Naive thymus-derived CD8-positive, alpha-beta T cell (primary cell): ENCODE data around the gene SEC14L2. TPM values are rescaled to one million over a fixed set of nuclear protein-coding genes. Genes with fewer than 3 reads are reported as not detected.
A peak's percentile ranks its signal among the peaks of the same experiment; 100 is the strongest.

ENCODE experiments used
- ATAC-seq, 2 donors: fragments of 150-1000 bp; cut with Tn5 transposase in 1 of 2; sonication (Bioruptor Pico), chemical (Tn5 transposase) in 1 of 2; 1 replicate in 1 of 2; 2 replicates in 1 of 2; pipeline ENCODE4 v1.10.0; 2021; ENCODE audit warnings: mild to moderate bottlenecking in 2 of 2, moderate library complexity in 2 of 2
- POLR2A ChIA-PET: fragments of 350-600 bp; sonication (Branson Sonifier 250); formaldehyde crosslinking; loops from one replicate; lab custom pipeline; 2021; ENCODE audit warnings: antibody characterized with exemption; lab: Charles Lee
- DNase-seq, 10 donors: peaks; one replicate each; pipeline versions ENCODE4 v3.0.0 to v3.0.0-alpha.2; 2020 to 2022
- H3K27ac Mint-ChIP-seq, 10 donors: one replicate each; pipeline ENCODE4 v1.8.0; 2020 to 2022; ENCODE audit warnings: mild to moderate bottlenecking in 10 of 10, mixed read lengths in 10 of 10, moderate library complexity in 4 of 10, inconsistent platforms in 1 of 10
- H3K27me3 Mint-ChIP-seq, 5 donors: one replicate each; pipeline ENCODE4 v1.8.0; 2021 to 2022; ENCODE audit warnings: mixed read lengths in 5 of 5
- H3K36me3 Mint-ChIP-seq, 3 donors: one replicate each; pipeline ENCODE4 v1.8.0; 2020 to 2022; ENCODE audit warnings: mixed read lengths in 3 of 3, mild to moderate bottlenecking in 2 of 3, inconsistent platforms in 1 of 3
- H3K4me1 Mint-ChIP-seq, 4 donors: one replicate each; pipeline ENCODE4 v1.8.0; 2021 to 2022; ENCODE audit warnings: mixed read lengths in 4 of 4
- H3K4me3 Mint-ChIP-seq, 10 donors: one replicate each; pipeline ENCODE4 v1.8.0; 2020 to 2022; ENCODE audit warnings: mild to moderate bottlenecking in 10 of 10, mixed read lengths in 10 of 10, moderate library complexity in 6 of 10, inconsistent platforms in 1 of 10
- H3K9me3 Mint-ChIP-seq, 9 donors: one replicate each; pipeline ENCODE4 v1.8.0; 2020 to 2022; ENCODE audit warnings: mixed read lengths in 9 of 9, mild to moderate bottlenecking in 3 of 9, inconsistent platforms in 1 of 9, moderate library complexity in 1 of 9
- polyA plus RNA-seq, 3 donors: library from polyadenylated mRNA; unstranded; fragments of 300-500 nt; fragmentation: Illumina TruSeq; gene quantifications; one replicate each; pipeline ENCODE4 v1.2.3, GENCODE V29; 2021
- total RNA-seq, 8 experiments: library from RNA in 2 of 8; stranded (reverse) in 2 of 8; gene quantifications; one replicate each; pipeline ENCODE4 v1.2.3 and lab custom pipeline; 2021 to 2026

The SEC14L2 gene
- total and polyA plus RNA-seq, 5 experiments from 2014 or later = 16.8 to 25.9 (median 19.9) TPM

DNA sequence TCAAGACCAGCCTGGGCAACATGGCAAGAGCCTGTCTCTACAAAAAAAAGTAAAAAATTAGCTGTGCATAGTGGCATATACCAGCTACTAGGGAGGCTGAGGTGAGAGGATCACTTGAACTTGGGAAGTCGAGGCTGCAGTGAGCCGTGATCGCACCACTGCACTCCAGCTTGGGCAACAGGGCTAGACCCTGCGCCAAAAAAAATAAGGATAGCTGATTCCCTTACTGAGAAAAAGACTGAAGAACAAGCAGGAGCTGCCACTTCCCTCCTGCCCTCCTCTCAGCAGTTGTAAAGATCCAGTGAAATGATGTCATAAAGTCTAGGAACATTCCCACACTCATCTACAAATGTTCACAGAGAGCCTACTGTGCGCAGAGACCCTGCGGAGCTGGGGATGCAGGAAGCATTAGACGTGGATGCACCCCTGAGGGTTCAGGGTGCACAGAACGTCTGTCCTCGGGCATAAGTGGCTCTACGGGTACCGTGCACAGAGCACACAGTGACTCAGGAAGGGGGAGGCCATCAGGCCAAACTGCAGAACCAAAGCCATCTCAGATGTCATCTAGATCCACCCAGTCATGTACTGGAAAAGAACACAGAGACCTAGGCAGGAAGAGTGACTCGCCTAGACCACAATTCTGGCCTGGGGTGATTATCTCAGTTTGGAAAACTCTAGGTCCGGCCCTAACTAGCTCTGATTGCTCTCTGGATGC lies 11.7 kb downstream of the SEC14L2 start:
- no peak for DNase-seq
- no peak for ATAC-seq
- Mint-ChIP-seq H3K27ac (peak overlapping the region in 1 of 10 donors; percentile 43), H3K27me3 (no peaks in the 10 kb centered on the region), H3K4me1 (peaks cover 15 to 42% (median 27%) of the 10 kb centered on the region in 4 donors), H3K4me3 (no peak overlapping the region), H3K36me3 (peaks cover 0 to 67% (median 7%) of the 10 kb centered on the region in 3 donors), H3K9me3 (no peaks in the 10 kb centered on the region)
- POLR2A ChIA-PET = interaction anchor here (1.6 kb wide), 1 partner anchor 15 kb away, joined by 6 read pairs; no protein-coding TSS in a partner anchor

DNA sequence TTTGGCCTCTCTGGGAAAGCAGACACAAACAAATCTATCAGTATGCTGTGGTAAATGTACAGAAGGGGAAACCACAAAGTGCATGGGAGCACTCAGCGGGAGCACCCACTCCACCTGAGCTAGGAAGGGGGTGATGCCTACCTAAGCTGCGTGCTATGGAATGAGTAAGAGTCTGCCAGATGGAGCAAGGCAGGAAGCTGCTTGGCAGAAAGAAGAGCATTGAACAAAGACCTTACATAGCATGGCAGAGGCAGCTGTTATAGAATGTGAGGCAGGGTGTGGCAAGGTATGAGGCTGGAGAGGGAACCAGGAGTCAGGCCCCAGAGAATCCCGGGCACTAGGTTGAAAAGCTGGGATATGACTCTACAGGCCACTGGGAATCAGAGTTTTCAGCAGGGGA lies 15.0 kb downstream of the SEC14L2 start:
- Mint-ChIP-seq H3K36me3 (peaks cover 0 to 57% (median 19%) of the 10 kb centered on the region in 3 donors), H3K27me3 (no peaks in the 10 kb centered on the region), H3K4me1 (peaks cover 24 to 68% (median 46%) of the 10 kb centered on the region in 4 donors), H3K9me3 (no peaks in the 10 kb centered on the region), H3K4me3 (peak overlapping the region in 3 of 10 donors; percentile 0 to 77 (median 42)), H3K27ac (peak overlapping the region; percentile 81 to 94 (median 90))
- ATAC-seq (peak in 1 of 2 donors; percentile 16), DNase-seq (no peak)
- POLR2A ChIA-PET = interaction anchor here (0.6 to 6.0 kb wide), 5 partner anchors 9 to 109 kb away, joined by 3 to 95 read pairs (median 4); partner anchors contain the start of genes MTFP1 and SEC14L2

DNA sequence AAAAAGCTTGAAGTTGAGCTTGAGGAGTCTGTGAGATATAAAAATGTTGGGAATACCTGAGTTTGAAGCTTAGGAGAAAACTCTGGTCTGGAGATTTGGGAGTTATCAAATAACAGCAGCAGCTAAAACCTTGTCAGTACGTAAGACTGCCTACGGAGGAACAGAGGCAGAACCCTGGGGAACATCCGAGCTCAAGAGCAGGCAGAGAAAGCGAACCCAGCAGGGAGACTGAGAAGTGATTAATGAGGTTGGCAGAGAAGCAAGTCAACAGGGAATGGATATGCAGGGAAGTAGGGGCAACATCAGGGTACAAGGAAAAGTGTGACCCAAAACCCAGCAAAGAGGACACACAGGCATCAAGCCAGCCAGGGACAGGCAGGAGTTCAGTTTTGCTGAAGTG lies 16.2 kb downstream of the SEC14L2 start:
- H3K36me3 Mint-ChIP-seq = peaks cover 0 to 62% (median 22%) of the 10 kb centered on the region in 3 donors
- H3K9me3 Mint-ChIP-seq = no peaks in the 10 kb centered on the region
- DNase-seq (no peak), ATAC-seq (no peak)
- H3K4me1 Mint-ChIP-seq = peaks cover 24 to 68% (median 46%) of the 10 kb centered on the region in 4 donors
- H3K27ac Mint-ChIP-seq = peak overlapping the region; percentile 87 to 97 (median 94)
- no peaks in the 10 kb centered on the region for H3K27me3 Mint-ChIP-seq
- POLR2A ChIA-PET = interaction anchor here (0.8 to 6.0 kb wide), 3 partner anchors 11 to 16 kb away, joined by 3 to 95 read pairs (median 60); partner anchors contain the start of genes MTFP1 and SEC14L2
- H3K4me3 Mint-ChIP-seq = peak overlapping the region in 8 of 10 donors; percentile 26 to 84 (median 54)

DNA sequence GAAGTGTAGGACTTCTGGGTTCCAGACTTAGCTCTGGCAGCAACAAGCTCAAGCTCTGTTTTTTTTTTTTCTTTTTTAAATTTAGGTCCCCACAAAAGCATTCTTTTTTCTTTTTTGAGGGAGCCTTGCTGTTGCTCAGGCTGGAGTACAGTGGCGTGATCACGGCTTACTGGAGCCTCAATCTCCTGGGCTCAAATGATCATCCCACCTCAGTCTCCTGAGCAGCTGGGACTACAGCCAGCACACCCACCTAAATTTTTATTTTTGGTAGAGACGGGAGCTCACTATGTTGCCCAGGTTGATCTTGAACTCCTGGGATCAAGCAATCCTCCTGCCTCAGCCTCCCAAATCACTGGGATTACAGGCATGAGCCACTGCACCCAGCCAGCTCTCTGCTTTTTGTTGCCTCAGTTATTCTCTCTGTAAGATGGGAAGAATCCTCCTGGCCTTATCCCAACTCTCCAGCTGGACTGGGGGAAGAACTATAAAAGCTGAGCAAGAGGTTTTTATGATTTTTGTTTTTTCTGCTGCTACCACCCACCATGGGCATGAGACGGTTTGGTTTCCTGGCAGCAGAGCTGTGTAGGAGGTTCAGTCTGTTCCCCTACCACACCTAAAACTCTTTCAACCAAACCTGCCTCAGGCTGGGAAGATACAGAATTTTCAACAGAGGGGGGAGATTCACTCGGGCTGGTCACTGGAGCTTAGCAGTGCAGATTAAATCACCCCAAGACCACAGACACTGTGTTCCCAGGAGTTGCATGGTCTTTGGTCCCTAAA lies 17.1 kb downstream of the SEC14L2 start:
- Mint-ChIP-seq H3K27ac (peak overlapping the region; percentile 87 to 97 (median 94)), H3K4me3 (peak overlapping the region; percentile 0 to 84 (median 63)), H3K9me3 (no peaks in the 10 kb centered on the region), H3K27me3 (no peaks in the 10 kb centered on the region), H3K36me3 (peaks cover 0 to 66% (median 23%) of the 10 kb centered on the region in 3 donors), H3K4me1 (peaks cover 24 to 68% (median 46%) of the 10 kb centered on the region in 4 donors)
- POLR2A ChIA-PET = interaction anchor here (0.6 to 6.0 kb wide), 6 partner anchors 11 to 22 kb away, joined by 3 to 95 read pairs (median 4); partner anchors contain the start of genes MTFP1 and SEC14L2
- ATAC-seq (peak; percentile 87), DNase-seq (peak in 2 of 10 donors; percentile 35 to 45)

DNA sequence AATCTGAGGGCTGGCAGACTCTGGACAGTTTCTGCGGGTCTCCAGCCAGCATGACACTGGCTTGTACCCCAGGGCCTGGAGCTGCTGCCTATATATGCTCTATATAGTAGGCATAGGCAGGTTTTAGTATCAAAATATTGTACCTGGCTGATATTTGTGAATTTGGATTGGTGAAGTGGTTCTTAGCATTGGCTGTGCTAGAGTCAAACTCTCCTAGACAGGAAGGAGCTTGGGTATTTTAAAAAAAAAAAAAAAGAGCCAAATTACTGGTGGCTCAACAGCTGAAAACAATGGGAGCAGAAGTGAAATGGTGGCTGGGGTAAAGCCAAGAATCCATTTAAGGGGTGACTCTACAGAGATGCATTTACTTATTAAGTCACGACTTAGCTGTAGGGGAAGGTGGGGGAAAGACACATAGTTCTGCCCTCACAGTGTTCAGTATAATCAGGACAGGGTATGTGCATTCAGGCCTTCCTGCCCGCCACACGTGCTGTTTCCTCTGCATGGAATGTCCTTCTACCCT lies 17.8 kb downstream of the SEC14L2 start:
- no peaks in the 10 kb centered on the region for H3K27me3 Mint-ChIP-seq
- peak overlapping the region; percentile 87 to 97 (median 94) for H3K27ac Mint-ChIP-seq
- H3K4me3 Mint-ChIP-seq = peak overlapping the region; percentile 0 to 84 (median 63)
- peak; percentile 54 to 60 for ATAC-seq
- no peak for DNase-seq
- POLR2A ChIA-PET = interaction anchor here (0.6 to 6.0 kb wide), 6 partner anchors 10 to 22 kb away, joined by 3 to 95 read pairs (median 4); partner anchors contain the start of genes MTFP1 and SEC14L2
- no peaks in the 10 kb centered on the region for H3K9me3 Mint-ChIP-seq
- H3K4me1 Mint-ChIP-seq = peaks cover 24 to 64% (median 44%) of the 10 kb centered on the region in 4 donors
- peaks cover 0 to 66% (median 26%) of the 10 kb centered on the region in 3 donors for H3K36me3 Mint-ChIP-seq

DNA sequence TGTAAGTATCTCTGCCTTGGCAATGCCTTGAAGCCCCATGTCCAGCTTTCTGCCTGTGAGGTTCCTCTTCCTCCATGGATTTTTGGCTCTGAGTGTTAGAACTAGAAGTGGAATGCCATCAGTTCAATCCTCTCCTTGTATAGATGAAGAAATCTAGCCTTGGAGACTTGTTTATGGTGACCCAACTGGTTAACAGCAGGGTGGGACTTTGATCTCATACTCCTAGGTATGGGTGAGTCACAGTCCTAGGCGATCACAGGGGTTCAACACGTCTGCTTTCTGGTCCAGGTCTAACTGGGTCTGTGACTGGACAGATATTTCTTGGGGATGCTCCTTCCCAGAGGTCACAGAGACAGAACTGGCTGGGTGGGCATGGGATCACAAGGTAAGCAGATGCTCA lies 19.6 kb downstream of the SEC14L2 start:
- H3K36me3 Mint-ChIP-seq = peaks cover 0 to 67% (median 22%) of the 10 kb centered on the region in 3 donors
- peaks cover 21 to 52% (median 42%) of the 10 kb centered on the region in 4 donors for H3K4me1 Mint-ChIP-seq
- H3K4me3 Mint-ChIP-seq = no peak overlapping the region
- H3K9me3 Mint-ChIP-seq = no peaks in the 10 kb centered on the region
- ATAC-seq (no peak), DNase-seq (no peak)
- H3K27me3 Mint-ChIP-seq = no peaks in the 10 kb centered on the region
- H3K27ac Mint-ChIP-seq = peak overlapping the region in 9 of 10 donors; percentile 43 to 95 (median 61)
- POLR2A ChIA-PET = interaction anchor here (6.0 kb wide), 1 partner anchor 8 kb away, joined by 95 read pairs; the partner anchor contains the start of gene MTFP1

DNA sequence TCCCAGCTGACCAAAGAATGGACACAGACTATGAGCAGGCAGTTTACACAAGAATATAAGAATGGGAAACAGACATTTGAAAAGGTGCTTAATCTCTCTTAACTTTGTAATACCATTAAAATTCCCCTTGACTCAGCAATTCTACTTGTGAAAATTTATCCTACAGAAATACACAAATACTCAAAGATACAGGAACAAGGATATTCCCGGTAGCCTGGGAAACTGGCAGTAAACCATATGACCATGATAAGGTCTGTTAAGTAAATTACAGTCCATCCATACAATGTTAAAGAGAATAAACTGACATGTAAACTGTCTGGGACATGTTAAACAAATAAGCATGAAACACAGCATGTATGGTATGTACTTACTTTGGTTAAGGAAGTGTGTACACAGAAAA lies 20.0 kb downstream of the SEC14L2 start:
- Mint-ChIP-seq H3K4me1 (peaks cover 21 to 52% (median 43%) of the 10 kb centered on the region in 4 donors), H3K36me3 (peaks cover 0 to 69% (median 22%) of the 10 kb centered on the region in 3 donors), H3K27me3 (no peaks in the 10 kb centered on the region), H3K4me3 (no peak overlapping the region), H3K9me3 (no peaks in the 10 kb centered on the region), H3K27ac (peak overlapping the region in 6 of 10 donors; percentile 46 to 92 (median 60))
- ATAC-seq (no peak), DNase-seq (no peak)
- POLR2A ChIA-PET = no interaction called here

DNA sequence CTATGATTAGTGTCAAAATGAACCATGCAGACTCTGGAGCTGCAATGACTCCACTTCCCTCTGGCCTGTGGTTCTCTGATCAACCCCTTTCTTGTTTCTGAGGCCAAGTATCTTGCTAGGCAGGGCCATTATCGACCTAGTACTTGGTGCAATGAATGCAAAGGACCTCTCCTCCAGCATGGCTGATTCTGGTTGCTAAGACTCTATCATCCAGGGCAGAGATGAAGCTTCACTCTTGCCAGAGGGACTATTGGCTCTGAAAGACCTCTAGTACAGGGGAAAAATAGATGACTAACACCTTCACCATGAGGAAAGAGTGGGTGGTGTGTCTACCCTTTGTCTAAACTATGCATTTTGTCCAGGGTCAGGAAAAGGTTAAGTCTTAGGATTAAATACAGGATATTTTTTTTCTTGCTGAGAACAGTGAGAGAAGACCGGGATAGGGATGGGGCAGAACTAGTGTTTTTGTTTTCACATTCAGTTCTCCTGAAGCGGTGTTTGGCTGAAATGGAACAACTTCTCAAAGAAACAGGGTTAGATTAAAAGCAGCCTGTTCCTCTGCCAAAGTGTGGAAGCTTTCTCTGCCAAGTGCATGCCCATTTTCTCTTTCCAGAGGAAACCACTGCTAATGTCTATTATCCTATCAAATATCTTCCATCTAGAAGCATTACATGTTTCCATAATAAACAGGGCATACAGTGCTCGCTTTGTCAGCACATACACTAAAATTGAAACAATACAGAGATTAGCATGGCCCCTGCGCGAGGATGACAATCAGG lies 23.7 kb downstream of the SEC14L2 start:
- POLR2A ChIA-PET = interaction anchor here (0.6 to 7.4 kb wide), 3 partner anchors 8 to 23 kb away, joined by 3 to 118 read pairs (median 4); partner anchors contain the start of gene SEC14L2
- Mint-ChIP-seq H3K27ac (peak overlapping the region in 5 of 10 donors; percentile 28 to 64 (median 48)), H3K36me3 (peaks cover 0 to 63% (median 20%) of the 10 kb centered on the region in 3 donors), H3K27me3 (no peaks in the 10 kb centered on the region), H3K4me3 (peak overlapping the region in 1 of 10 donors; percentile 3), H3K4me1 (peaks cover 25 to 47% (median 38%) of the 10 kb centered on the region in 4 donors), H3K9me3 (no peaks in the 10 kb centered on the region)
- DNase-seq (no peak), ATAC-seq (no peak)

DNA sequence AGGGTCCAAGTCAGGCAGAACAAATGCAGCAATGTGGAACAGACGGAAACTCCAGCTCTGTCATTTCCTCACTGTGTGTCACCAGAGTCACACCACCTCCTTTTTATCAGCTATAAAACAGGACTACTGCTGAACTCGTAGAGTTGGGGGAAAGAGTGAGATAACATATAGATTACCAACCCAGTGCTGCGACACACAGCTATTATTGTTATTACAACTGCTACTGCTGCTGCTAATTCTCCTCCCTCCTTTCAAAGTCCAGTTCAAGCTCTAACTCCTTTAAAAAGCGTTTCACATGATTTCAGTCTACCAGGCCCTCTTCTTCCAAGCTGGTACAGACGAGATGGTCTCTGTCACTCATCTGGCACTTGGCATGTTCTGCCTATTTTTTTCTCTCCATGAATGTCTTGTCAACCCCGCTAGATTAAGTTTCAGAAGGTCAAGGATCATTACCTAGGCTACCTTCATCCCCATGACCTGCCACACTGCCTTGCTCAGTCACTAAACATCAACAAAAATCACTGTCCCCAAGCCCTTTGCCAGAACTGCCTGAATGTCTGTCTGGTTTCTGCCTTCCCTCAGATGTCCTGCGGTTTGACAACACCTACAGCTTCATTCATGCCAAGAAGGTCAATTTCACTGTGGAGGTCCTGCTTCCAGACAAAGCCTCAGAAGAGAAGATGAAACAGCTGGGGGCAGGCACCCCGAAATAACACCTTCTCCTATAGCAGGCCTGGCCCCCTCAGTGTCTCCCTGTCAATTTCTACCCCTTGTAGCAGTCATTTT lies 25.1 kb downstream of the SEC14L2 start:
- Mint-ChIP-seq H3K4me3 (peak overlapping the region; percentile 92 to 99 (median 98)), H3K4me1 (peaks cover 25 to 50% (median 46%) of the 10 kb centered on the region in 4 donors), H3K36me3 (peaks cover 0 to 50% (median 8%) of the 10 kb centered on the region in 3 donors), H3K27ac (peak overlapping the region; percentile 93 to 100 (median 99)), H3K9me3 (no peaks in the 10 kb centered on the region), H3K27me3 (no peaks in the 10 kb centered on the region)
- DNase-seq (no peak), ATAC-seq (no peak)
- POLR2A ChIA-PET = interaction anchor here (1.1 to 7.4 kb wide), 7 partner anchors 8 to 132 kb away, joined by 3 to 118 read pairs (median 47); partner anchors contain the start of genes CASTOR1 and SEC14L2

DNA sequence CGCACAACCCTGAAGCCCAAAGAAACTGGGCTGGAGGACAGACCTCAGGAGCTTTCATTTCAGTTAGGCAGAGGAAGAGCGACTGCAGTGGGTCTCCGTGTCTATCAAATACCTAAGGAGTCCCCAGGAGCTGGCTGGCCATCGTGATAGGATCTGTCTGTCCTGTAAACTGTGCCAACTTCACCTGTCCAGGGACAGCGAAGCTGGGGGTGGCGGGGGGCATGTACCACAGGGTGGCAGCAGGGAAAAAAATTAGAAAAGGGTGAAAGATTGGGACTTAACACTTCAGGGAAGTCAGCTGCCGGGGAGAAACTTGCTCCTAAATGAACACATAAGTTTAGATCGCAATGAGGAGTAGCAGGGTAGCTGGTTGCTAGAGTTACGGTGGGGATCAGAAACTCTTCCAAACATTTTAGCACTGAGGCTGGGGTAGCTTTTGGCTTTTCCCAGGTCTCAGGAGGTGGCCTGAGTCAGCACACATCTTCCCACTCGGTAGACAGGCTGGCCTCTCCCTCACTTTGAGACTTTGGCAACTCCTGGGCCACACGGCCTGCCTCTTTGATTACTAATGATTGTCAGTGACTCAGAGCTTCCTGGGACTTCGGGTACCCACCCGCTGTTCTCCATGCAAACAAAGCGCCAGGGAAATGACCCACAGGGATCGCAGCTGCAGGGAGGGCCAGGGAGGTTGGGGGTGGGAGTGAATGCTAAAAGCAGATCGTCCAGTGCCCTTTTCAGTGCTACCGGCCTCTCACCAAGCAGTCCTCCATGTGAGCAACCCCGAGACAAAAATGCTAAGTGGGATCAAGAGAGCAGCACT lies 25.9 kb downstream of the SEC14L2 start:
- H3K27ac Mint-ChIP-seq = peak overlapping the region; percentile 93 to 100 (median 99)
- H3K36me3 Mint-ChIP-seq = peaks cover 0 to 46% (median 6%) of the 10 kb centered on the region in 3 donors
- no peaks in the 10 kb centered on the region for H3K27me3 Mint-ChIP-seq
- ATAC-seq (no peak), DNase-seq (no peak)
- H3K4me3 Mint-ChIP-seq = peak overlapping the region; percentile 92 to 99 (median 98)
- POLR2A ChIA-PET = interaction anchor here (0.6 to 7.4 kb wide), 15 partner anchors 9 to 867 kb away, joined by 3 to 118 read pairs (median 7); partner anchors contain the start of genes CASTOR1, CCDC157, MTMR3 and SEC14L2
- H3K4me1 Mint-ChIP-seq = peaks cover 28 to 56% (median 54%) of the 10 kb centered on the region in 4 donors
- no peaks in the 10 kb centered on the region for H3K9me3 Mint-ChIP-seq
